ENCODE data around the gene LYRM9.
"Not testable (repeated sequence)": the region's sequence is repeated elsewhere in the genome, so short reads cannot be mapped to it uniquely, and the experiment has no call there.

The LYRM9 gene

DNA sequence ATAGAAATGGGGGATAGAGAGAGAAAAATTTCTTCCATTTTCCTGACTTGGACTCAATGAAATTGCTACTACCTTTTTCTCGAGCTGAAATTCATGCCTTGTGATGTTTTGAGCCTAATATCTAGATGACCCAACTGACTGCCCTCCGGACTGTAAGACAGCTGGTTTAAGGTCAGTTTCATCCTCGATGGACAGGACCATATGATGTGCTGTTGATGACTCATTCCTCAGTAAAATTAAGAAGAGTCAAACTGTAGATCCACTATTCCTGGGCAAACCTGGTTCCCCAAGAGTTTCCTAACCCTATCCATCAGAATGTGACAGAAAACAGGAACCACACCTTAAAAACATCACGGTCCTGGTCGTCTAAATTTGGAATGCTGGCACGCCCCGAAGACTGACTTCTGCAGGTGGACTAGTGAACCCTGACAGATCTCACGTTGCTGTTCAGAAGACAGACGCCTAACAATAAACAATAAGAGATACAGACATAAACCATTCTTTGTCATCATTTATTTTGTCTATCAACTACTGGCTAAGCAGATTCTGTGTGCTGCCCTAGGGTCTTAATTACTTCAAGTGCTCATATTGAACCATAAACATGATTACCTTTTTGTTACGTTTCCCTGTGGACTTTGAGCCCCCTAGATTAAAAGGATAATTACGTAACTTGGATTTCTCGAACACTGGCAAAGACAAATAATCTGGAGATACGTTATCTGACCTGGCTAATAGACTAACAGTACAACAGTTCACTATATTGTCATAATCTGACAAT lies 47.7 kb downstream of the LYRM9 start:
- TF ChIP-seq, protein P1, sequence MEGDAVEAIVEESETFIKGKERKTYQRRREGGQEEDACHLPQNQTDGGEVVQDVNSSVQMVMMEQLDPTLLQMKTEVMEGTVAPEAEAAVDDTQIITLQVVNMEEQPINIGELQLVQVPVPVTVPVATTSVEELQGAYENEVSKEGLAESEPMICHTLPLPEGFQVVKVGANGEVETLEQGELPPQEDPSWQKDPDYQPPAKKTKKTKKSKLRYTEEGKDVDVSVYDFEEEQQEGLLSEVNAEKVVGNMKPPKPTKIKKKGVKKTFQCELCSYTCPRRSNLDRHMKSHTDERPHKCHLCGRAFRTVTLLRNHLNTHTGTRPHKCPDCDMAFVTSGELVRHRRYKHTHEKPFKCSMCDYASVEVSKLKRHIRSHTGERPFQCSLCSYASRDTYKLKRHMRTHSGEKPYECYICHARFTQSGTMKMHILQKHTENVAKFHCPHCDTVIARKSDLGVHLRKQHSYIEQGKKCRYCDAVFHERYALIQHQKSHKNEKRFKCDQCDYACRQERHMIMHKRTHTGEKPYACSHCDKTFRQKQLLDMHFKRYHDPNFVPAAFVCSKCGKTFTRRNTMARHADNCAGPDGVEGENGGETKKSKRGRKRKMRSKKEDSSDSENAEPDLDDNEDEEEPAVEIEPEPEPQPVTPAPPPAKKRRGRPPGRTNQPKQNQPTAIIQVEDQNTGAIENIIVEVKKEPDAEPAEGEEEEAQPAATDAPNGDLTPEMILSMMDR (conservative IDR thresholded peaks at IDR 0.05) = no peak
- no peak overlapping the region for H3K27ac ChIP-seq

DNA sequence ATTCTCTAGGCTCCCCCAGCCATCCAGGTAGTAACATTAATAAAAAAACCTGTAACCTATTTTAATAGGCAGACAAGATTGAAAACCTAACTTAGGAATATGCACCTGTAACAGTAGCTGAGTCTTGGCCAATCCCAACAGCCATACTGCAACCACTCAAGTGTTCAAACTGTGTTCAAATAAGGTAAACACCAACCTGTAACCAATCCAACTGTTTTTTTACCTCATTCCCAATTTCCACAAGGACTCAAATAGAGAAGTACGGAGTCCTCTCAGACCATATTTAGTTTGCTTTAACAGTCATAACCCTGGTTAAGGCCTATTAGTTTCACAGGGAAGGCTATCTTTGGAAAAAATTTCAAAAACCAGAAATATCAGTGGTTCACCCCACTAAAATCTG lies 52.5 kb downstream of the LYRM9 start:
- TF ChIP-seq, protein P1 (conservative IDR thresholded peaks at IDR 0.05) = no peak

DNA sequence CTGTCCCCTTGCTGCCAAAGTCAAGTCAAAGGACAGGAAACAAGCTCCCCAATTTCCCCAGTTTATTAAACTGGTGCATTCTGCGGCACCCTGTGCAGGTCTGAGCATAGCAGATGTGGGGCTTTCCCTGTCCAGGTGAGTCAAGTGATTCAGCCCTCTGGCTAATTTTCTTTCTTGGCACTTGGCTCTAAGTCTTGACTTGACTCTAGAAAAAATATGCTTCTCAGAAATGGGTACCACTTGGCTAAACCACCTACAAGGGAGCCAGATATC lies 52.8 kb downstream of the LYRM9 start:
- not testable (repeated sequence) for H3K27ac ChIP-seq

More for the DNA sequence above, 52.5 kb downstream of the LYRM9 start:
- H3K27ac ChIP-seq = no peak overlapping the region

DNA sequence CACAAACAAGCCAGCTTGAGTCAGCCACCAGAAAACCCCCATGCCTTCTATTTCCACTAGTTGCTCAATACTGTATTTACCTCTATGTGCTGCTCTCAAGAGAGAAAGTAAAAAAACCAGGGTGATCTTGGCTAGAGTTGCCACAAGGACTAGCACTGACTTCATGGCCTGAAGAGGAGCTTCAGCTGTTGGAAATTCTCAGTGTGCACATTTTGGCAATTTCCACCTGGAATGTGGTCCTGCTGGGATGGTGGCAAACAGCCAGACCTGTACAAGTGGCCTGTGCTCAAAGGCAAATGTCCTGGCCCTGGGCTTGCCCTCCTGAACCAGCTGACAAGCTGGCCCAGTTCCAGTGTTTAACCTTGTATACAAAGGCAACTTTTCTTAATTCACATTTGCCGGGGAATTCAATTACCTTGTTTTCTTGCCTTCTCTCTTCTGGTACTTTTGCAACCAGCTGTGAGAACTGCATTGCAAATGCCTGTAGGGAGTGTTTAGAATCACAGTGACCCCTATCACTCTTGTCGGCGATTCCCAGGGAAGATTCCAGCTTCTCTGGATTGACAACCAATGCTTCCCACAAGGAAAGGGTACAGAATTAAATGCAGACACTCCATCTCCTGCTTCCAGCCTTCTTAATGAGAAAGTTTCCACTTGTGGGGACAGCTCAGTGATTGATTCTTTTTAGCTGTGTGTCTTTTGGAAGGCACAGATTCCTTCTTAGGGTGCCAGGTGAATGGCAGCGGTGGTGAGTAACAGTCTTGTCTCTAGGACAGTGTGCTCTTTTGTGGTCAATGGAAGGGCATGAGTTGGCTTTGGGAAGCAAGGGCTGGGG lies 53.4 kb downstream of the LYRM9 start:
- H3K27ac ChIP-seq = not testable (repeated sequence)

DNA sequence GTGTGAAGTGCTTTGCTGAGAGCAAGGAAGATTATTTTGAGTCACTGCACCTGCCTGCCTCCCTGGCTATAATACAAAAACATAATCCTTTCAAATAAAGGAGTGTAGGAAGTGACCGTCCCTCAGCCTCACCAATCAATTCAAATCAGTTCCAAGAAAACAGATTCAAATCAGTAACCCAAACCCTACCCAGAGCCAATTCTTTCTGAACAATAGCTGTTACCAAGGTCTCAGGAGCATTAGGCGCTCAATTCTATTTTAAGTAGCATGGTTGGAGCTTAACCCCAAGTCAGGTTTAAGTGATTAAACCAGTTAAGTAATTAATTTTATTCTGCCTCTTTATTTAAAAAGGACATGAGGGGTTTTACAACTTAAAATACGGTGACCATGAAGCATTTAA lies 54.6 kb downstream of the LYRM9 start:
- not testable (repeated sequence) for H3K27ac ChIP-seq

DNA sequence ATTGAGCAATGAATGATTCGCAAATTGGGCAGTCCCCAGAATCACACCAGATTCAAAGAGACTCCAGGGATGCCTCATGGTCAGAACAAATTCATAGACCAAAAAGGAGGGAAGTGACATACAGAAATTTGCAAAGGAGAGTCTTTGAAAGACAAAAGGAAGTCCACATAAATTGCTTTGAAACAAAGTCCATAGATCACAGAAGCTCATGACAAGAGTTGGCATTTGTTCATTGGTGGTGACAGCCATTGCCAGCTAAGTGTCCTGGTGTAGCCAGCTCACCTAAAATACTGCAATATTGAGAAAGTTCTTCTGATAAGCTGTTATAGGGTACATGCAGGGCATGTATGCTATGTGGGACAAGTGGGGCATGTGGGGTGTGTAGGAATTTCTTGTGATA lies 55.4 kb downstream of the LYRM9 start:
- not testable (repeated sequence) for H3K27ac ChIP-seq

DNA sequence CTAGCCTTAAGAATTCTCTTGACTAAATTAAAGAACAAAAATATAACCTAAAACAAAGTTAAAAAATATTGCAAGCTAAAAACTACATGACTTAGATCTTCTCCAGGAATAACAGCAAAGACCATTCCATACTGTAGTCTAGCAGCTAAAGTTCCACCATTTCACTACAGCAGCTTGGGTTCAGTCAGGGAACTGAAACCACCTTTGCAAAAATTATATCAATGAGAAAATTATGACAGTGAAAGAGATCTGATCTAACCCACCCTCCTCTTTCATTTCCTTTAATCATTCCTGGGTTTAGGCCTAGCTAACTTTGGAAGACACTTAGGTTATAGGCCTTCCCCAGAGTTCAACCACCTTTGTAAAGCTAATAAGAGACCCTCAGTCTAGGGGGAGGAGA lies 56.5 kb downstream of the LYRM9 start:
- no peak overlapping the region for H3K27ac ChIP-seq
- TF ChIP-seq, protein P1 (conservative IDR thresholded peaks at IDR 0.05) = no peak

DNA sequence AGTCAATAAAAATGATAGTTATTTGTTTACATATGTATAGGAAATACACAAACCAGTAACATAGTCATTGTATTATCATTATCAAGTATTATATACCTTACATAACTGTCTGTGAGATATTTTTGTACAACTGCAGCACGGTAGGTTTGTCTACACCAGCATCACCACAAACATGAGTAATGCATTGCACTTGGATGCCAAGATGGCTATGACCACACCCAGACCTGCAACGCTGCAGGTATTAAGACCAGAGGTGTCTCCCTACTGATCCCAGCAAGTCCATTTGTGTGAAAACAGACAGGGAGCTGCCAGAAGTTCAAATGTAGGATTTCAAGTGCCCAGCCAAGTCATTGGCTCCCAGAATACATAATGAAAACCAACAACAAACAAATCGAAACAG lies 58.6 kb downstream of the LYRM9 start:
- H3K27ac ChIP-seq = no peak overlapping the region
- TF ChIP-seq, protein P1 (conservative IDR thresholded peaks at IDR 0.05) = no peak

DNA sequence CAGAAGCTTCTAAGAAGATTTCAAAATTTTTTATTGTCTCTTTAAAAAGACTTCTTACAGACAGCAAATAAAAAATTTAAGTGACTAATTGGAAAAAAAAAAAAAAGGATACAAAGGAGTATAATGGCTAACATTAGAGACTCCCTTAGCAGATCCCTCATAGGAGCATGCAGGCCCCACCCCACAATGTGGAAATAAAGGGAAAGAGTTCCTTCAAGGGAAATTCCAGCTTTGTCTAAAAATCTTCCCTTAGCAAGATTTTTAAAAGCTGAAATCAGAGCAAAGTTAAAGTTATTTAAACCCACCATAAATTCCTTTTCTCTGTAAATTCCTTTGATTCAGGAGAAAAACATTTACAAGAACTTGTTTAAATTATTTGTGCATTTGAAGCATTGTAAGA lies 60.3 kb downstream of the LYRM9 start:
- no peak overlapping the region for H3K27ac ChIP-seq
- TF ChIP-seq, protein P1 (conservative IDR thresholded peaks at IDR 0.05) = no peak

DNA sequence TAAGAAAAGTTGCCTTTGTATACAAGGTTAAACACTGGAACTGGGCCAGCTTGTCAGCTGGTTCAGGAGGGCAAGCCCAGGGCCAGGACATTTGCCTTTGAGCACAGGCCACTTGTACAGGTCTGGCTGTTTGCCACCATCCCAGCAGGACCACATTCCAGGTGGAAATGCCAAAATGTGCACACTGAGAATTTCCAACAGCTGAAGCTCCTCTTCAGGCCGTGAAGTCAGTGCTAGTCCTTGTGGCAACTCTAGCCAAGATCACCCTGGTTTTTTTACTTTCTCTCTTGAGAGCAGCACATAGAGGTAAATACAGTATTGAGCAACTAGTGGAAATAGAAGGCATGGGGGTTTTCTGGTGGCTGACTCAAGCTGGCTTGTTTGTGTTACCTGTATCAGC lies 63.3 kb downstream of the LYRM9 start:
- not testable (repeated sequence) for H3K27ac ChIP-seq

DNA sequence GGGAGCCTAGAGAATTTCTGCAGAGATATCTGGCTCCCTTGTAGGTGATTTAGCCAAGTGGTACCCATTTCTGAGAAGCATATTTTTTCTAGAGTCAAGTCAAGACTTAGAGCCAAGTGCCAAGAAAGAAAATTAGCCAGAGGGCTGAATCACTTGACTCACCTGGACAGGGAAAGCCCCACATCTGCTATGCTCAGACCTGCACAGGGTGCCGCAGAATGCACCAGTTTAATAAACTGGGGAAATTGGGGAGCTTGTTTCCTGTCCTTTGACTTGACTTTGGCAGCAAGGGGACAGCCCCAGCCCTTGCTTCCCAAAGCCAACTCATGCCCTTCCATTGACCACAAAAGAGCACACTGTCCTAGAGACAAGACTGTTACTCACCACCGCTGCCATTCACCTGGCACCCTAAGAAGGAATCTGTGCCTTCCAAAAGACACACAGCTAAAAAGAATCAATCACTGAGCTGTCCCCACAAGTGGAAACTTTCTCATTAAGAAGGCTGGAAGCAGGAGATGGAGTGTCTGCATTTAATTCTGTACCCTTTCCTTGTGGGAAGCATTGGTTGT lies 63.9 kb downstream of the LYRM9 start:
- not testable (repeated sequence) for H3K27ac ChIP-seq

Measured in VCaP (cell line).